Measurements from ENCODE around the gene PSENEN. TPM values are rescaled to one million over a fixed set of nuclear protein-coding genes. Genes with fewer than 3 reads are reported as not detected.

Gene PSENEN
- total RNA-seq, 2 donors from 2014 or later: 39.9 to 65.2 TPM

- DNase-seq (ENCODE audit: low spot score): no peak
- 93% methylated on average over 12 of the region's 12 CpGs for WGBS
- H3K4me3 ChIP-seq: no peak overlapping the region
- intact Hi-C loops (cut with DNase I): no loop called here
- H3K27me3 ChIP-seq (replicated peaks; ENCODE audit: insufficient read depth): no peaks in the 10 kb centered on the region
- H3K27ac ChIP-seq: no peak overlapping the region
- H3K9me3 ChIP-seq: no peaks in the 10 kb centered on the region
- H3K4me1 ChIP-seq (replicated peaks): no peaks in the 10 kb centered on the region
- no peaks in the 10 kb centered on the region for H3K36me3 ChIP-seq
- TF ChIP-seq CTCF (IDR thresholded peaks at IDR 0.05) (no peak), POLR2AphosphoS5 (IDR thresholded peaks at IDR 0.05) (no peak), POLR2A (IDR thresholded peaks at IDR 0.05) (no peak)
Observed at GRCh38 chr19:35782589-35782988, 37.1 kb downstream of the PSENEN start.

- 80% methylated on average over 28 of the region's 28 CpGs for WGBS
- Histone ChIP-seq H3K36me3 (no peaks in the 10 kb centered on the region), H3K9me3 (no peaks in the 10 kb centered on the region), H3K27me3 (replicated peaks; ENCODE audit: insufficient read depth) (no peaks in the 10 kb centered on the region), H3K4me1 (replicated peaks) (no peaks in the 10 kb centered on the region), H3K4me3 (no peak overlapping the region), H3K27ac (no peak overlapping the region)
- DNase-seq (ENCODE audit: low spot score): no peak
- intact Hi-C loops (cut with DNase I): no loop called here
- TF ChIP-seq CTCF (IDR thresholded peaks at IDR 0.05) (no peak), POLR2AphosphoS5 (IDR thresholded peaks at IDR 0.05) (no peak), POLR2A (IDR thresholded peaks at IDR 0.05) (no peak)
Observed at GRCh38 chr19:35783469-35784434, 38.3 kb downstream of the PSENEN start.

- intact Hi-C loops (cut with DNase I): no loop called here
- Histone ChIP-seq H3K36me3 (no peaks in the 10 kb centered on the region), H3K27me3 (replicated peaks; ENCODE audit: insufficient read depth) (no peaks in the 10 kb centered on the region), H3K9me3 (no peaks in the 10 kb centered on the region), H3K4me1 (replicated peaks) (no peaks in the 10 kb centered on the region), H3K4me3 (no peak overlapping the region), H3K27ac (no peak overlapping the region)
- TF ChIP-seq POLR2AphosphoS5 (IDR thresholded peaks at IDR 0.05) (no peak), CTCF (IDR thresholded peaks at IDR 0.05) (no peak), POLR2A (IDR thresholded peaks at IDR 0.05) (no peak)
- 78% methylated on average over 37 of the region's 45 CpGs for WGBS
- DNase-seq (ENCODE audit: low spot score): no peak
Observed at GRCh38 chr19:35784503-35785338, 39.3 kb downstream of the PSENEN start.

- Histone ChIP-seq H3K27ac (no peak overlapping the region), H3K4me3 (no peak overlapping the region), H3K9me3 (no peaks in the 10 kb centered on the region), H3K27me3 (replicated peaks; ENCODE audit: insufficient read depth) (no peaks in the 10 kb centered on the region), H3K4me1 (replicated peaks) (no peaks in the 10 kb centered on the region), H3K36me3 (no peaks in the 10 kb centered on the region)
- DNase-seq (ENCODE audit: low spot score): no peak
- intact Hi-C loops (cut with DNase I): no loop called here
- WGBS: 87% methylated on average over 10 of the region's 10 CpGs
- no peak for TF ChIP-seq POLR2A (IDR thresholded peaks at IDR 0.05)
- no peak for TF ChIP-seq POLR2AphosphoS5 (IDR thresholded peaks at IDR 0.05)
- no peak for TF ChIP-seq CTCF (IDR thresholded peaks at IDR 0.05)
Observed at GRCh38 chr19:35785339-35785627, 39.8 kb downstream of the PSENEN start.
